ENCODE measurements around the gene SSPN. TPM values are rescaled to one million over a fixed set of nuclear protein-coding genes. Genes with fewer than 3 reads are reported as not detected.

SSPN gene, protein sequence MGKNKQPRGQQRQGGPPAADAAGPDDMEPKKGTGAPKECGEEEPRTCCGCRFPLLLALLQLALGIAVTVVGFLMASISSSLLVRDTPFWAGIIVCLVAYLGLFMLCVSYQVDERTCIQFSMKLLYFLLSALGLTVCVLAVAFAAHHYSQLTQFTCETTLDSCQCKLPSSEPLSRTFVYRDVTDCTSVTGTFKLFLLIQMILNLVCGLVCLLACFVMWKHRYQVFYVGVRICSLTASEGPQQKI
- total RNA-seq = 1.7 and 5.1 TPM in 2 replicates

DNA sequence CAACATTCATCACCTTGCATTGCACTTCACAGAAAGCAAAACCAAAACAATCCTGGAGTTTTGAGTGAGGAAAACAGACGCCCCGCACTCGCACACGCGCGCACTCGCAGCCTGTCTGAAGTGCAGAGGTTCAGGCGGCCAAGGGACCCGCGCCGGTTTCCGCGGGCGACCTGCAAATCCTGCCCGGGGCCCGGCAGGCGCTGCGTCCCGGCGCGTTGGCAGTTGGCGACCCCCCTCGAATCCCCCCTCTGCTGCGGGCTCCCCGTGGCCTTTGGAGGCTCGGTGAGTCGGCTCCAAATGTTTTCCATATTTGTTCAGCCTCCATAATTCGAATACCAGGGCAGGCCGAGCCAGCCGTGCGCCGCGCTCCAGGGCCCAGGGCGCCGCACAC is at the start of gene SSPN:
SSPN (plus strand) TSS at position 324 of the 391 bp plus-strand sequence. CDS start 100 bp downstream, outside the sequence.
- no peak for DNase-seq (ENCODE audit: extremely low read depth, low read depth, low spot score)

DNA sequence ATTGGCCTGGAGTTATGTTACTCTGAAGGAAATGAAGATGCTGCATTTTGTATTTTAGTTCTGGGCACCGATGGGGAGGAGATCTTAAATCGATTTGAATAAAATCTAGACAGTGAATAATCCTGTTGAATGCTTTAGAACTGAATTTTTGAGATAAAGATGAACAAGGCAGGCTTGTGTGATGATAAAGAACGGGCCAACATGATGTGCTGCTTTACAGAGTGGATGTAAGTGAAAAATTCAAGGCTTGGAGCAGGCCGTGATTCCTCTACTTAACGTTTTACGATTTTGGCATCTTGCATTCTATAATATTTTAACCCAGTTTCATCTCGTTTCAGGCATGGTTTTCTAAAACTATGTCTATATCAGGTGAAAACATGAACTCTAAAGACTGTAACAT is 47.1 kb upstream of the SSPN start:
- DNase-seq (ENCODE audit: extremely low read depth, low read depth, low spot score) = no peak

GRCh38 chr12:26149968-26150500 is 45.3 kb upstream of the SSPN start:
- DNase-seq (ENCODE audit: extremely low read depth, low read depth, low spot score) = no peak

DNA sequence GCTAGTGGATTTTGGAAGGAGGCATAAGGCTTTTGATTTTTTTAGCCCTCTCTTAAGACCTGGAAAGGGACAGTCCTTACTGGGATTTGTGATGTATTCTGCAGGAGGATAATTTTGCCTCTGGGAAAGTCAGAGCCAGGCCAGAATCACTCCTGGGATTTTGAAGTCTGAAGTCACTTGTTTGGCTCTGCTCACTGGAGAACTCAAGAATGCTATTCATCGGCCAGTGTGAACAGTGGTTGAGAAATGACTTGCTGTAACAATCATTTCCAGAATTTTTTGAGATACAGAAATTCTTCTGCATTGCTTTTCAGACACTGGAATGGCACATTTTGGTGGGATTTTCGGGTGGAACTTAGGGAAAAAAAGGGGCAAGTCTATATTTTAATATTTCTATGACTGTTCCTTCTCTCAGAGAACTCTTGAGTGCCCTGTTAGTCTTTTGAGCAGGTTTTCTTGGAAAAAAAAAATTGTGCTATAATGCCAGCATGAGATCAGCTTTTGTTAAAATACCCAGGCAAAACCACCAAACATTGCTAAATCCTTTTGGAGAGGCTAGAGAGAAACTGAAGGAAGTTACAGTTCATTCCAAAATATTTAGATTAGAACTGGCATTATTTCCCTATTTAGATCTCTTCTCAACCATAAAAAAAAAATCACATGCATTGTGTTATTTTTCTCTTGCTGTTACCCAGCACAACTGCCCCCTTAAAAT is 44.5 kb upstream of the SSPN start:
- DNase-seq (ENCODE audit: extremely low read depth, low read depth, low spot score) = no peak

- no peak for DNase-seq (ENCODE audit: extremely low read depth, low read depth, low spot score)
Measured at GRCh38 chr12:26152507-26153102, 42.8 kb upstream of the SSPN start.

GRCh38 chr12:26153421-26154154 is 41.8 kb upstream of the SSPN start:
- peak; percentile 72 for DNase-seq (ENCODE audit: extremely low read depth, low read depth, low spot score)

DNA sequence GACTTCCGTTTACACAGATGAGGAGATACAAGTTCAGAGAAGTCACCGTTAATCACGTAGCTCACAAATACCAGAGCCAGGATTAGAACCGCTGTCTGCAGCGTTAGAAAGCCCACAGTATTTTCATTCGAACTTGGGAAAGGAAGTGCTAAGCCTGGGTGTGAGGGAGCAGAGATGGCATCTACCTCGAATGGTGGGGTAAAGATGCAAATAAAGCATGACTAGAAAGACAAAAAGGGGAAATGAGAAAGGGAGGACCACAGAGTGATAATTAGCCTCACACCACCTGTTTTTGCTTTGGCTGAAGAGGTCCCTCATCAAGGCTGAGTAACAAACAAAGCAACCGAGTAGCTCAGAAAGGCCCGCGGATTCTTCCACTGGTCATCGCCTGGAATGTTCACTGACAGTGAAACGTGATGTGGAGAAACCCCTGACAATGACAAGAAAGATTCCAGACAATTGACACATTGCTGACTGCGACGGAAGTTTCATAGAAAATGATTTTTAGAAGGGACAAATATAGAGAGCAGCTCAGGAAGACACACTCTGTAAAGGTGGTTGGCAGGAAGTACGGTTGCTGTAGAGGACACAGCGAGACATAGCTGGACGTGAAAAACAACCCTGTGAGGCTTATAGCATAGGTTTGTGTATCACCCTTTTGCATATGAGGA is 39.0 kb upstream of the SSPN start:
- DNase-seq (ENCODE audit: extremely low read depth, low read depth, low spot score) = no peak

GRCh38 chr12:26157001-26157400 is 38.4 kb upstream of the SSPN start:
- no peak for DNase-seq (ENCODE audit: extremely low read depth, low read depth, low spot score)

DNA sequence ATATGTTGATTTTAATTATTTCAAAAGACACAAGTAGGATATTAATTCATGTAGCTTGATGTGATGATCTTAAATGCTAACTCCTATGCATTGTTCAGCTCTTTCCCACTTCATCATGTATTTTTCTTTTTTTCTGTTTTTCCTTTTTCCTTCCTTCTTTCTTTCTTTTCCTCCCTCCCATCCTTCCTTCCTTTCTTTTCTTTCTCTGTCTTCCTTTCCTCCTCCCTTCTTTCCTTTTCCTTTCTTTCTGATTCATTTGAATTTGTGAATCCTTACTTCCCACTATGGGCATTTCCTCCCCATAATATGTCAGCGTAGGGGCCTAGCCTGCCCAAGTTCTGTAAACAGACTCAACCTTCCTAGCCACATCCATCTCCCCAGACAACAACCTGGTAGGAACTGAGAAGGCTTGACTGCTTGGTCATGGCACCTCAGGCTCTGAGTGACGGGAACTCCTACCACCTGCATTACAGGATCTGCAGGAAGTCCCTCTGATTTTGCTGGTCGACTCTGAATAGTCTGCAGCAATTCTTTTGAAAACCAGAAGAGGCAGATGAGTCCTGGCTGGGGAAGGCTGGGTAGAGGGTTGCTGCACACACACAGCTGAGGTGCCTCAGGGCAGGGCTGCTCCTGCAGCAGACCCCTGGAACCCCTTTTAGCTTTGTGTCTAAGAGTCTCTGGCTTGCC is 37.2 kb upstream of the SSPN start:
- DNase-seq (ENCODE audit: extremely low read depth, low read depth, low spot score) = no peak

DNA sequence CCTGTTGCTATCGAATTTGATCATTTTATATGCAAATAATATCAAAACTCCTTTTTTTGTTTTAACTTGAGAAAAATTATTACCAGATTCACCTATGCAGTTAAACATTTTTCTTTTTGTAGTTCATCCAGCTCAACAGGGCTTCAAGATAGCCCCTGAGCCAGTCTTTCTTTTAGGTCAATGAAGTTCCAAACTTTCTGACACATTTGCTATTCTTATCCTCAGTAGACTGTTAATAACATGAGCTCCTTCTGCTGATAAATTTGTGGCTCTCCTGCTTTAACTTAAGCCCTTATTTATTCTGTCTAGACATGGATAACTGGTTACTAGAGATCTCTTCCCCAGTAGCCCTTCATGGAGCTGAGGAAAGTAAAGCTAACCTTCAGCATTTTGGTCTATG is 33.2 kb upstream of the SSPN start:
- no peak for DNase-seq (ENCODE audit: extremely low read depth, low read depth, low spot score)

DNA sequence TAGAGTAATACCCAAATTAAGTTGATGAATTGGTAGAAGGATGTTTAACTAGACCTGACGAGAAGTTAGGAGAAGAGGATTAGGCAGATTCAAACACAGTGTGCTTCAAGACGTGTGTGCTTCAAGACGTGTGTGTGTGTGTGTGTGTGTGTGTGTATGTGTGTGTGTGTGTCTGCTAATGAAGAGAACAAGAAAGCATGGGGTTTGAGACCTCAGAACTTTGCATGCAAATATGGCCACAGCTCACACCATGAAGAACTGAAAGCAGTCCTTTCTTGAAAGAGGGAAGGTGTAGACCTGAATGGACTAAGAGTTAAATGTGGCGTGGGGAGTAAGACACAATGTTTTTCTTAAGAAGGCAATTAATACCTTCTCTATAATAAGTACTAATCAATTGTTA is 32.5 kb upstream of the SSPN start:
- DNase-seq (ENCODE audit: extremely low read depth, low read depth, low spot score) = no peak

GRCh38 chr12:26164118-26164517 is 31.3 kb upstream of the SSPN start:
- DNase-seq (ENCODE audit: extremely low read depth, low read depth, low spot score) = no peak

DNA sequence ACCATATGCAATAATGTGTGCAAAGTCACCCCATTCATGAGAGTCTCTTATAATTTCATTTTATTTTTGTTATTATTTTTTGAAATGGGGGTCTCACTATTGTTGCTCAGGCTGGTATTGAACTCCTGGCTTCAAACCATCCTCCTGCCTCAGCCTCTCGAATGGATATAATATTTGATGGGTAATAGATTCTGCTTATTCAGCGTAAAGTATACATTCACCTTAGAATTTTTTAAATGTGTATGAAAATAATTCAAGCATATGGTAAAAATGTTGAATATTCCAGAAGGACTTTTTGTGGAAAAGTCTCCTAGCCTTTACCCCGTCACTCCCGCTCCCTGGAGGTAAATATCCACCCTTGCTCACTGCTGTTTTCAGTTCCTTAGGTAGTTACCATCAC is 23.4 kb upstream of the SSPN start:
- no peak for DNase-seq (ENCODE audit: extremely low read depth, low read depth, low spot score)

GRCh38 chr12:26172539-26172938 is 22.8 kb upstream of the SSPN start:
- no peak for DNase-seq (ENCODE audit: extremely low read depth, low read depth, low spot score)

DNA sequence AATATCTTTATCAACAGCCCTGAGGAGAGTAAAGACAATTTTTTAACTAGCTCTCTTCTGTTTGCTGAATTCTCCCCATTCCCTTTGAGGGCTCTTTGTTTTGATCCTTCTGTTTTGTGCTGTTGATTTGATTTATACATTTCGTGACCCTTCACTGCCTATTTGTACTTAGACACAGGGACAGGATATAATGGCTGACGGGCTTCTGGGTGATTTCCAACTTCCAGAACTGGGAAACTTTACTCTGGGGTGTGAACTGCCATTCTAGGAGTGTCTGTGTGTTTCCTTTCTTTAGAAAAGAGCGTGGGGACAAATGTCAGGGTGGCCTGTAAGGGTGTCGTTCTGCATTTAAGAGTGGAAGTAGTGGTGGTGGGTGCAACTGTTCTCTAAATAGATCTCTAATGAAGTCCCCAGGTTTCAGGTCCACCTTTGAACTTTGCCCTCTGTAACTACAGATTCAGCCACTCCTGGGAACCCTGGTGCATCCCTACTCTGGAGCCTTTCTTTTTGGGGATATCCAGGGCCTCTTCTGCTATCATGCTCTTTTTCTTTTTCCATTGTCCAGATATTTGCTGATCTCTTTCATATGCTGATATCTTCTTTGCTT is 22.3 kb upstream of the SSPN start:
- DNase-seq (ENCODE audit: extremely low read depth, low read depth, low spot score) = no peak

DNA sequence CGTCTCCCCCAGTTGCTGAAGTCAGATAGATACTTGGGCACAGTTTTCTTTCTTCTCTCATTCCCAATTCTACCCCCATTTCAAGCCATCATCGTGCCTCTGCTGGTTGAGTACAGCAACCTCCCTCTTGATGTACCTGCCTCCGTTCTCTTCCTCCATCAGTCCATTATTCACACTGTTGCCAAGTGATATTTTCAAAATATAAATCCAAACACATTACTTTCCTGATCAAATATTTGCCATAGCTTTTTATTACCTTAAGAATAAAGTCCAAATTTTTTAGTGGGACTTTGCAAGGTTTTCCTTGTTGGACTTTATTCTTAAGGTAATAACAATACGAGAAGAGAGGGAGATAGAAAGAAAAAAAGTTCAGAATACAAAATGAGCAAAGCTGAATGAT is 18.6 kb upstream of the SSPN start:
- DNase-seq (ENCODE audit: extremely low read depth, low read depth, low spot score) = no peak

DNA sequence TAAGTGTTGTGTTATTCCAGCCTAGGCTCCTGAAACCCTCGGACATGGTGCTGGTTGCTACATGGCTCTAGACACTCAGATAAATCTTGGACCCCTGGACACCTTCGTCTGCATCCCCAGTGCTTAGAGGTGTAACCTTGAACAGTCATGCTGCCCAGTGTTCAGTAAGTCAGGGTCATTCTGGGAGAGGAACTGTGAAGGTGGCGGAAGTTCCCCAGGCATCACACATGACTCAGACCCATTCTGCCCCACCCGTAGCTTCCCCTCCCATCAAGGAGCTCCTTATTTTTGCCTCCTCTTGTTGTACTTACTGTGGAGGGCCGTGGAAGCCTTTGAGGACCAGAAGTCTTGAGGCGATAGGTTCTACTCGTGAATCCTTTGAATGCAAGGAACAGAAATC is 18.1 kb upstream of the SSPN start:
- DNase-seq (ENCODE audit: extremely low read depth, low read depth, low spot score) = no peak

GRCh38 chr12:26179826-26180225 is 15.5 kb upstream of the SSPN start:
- DNase-seq (ENCODE audit: extremely low read depth, low read depth, low spot score) = no peak

- DNase-seq (ENCODE audit: extremely low read depth, low read depth, low spot score) = no peak
Measured at GRCh38 chr12:26182377-26182776, 13.0 kb upstream of the SSPN start.
